A673 (cell line): ENCODE data around the gene HNRNPK.

Experiments
- CTCF ChIP-seq: fragments of 300-800, 200-600 bp; sonication (generic); conservative IDR thresholded peaks from 2 replicates; pipeline ENCODE4 v1.5.1; 2017; ENCODE audit warnings: low read depth, mild to moderate bottlenecking, antibody characterized with exemption, low read length, moderate library complexity, mixed read lengths
- EZH2 ChIP-seq: fragments of 200-600 bp; sonication (generic); IDR thresholded peaks from 2 replicates; pipeline ENCODE4 v1.6.1; 2017; ENCODE audit warnings: borderline replicate concordance, low read depth, mild to moderate bottlenecking, mixed read lengths, antibody characterized with exemption, low read length; ENCODE audit not compliant: poor library complexity, severe bottlenecking

- TF ChIP-seq CTCF = no peak
- TF ChIP-seq EZH2 = no peak
These were observed 10.4 kb downstream of the HNRNPK start for GRCh38 chr9:83969602-83970001.
